HL-60 (cell line): ENCODE measurements around the gene B4GAT1.

Experiments
- DNase-seq, 2 experiments: peaks; one replicate each; pipeline ENCODE4 v3.0.0-alpha.2; 2010 to 2020; ENCODE audit warnings: low read depth in 1 of 2, low spot score in 1 of 2
- H3K27ac ChIP-seq: fragments of 250-450 bp; sonication (Bioruptor Pico); replicated peaks from 2 replicates; pipeline ENCODE4 v1.5.1; 2020; ENCODE audit warnings: mild to moderate bottlenecking, moderate library complexity
- H3K27me3 ChIP-seq: fragments of 250-450 bp; sonication (Bioruptor Pico); 2 replicates; pipeline ENCODE4 v1.5.1; 2021; ENCODE audit warnings: mild to moderate bottlenecking, moderate library complexity; ENCODE audit not compliant: insufficient read depth, poor library complexity, severe bottlenecking
- H3K4me3 ChIP-seq: replicated peaks from 2 replicates; pipeline ENCODE4 v1.5.1; 2011; ENCODE audit warnings: mild to moderate bottlenecking, control low read depth, low read length; ENCODE audit not compliant: insufficient read depth
- GABPA ChIP-seq: IDR thresholded peaks from 2 replicates; pipeline ENCODE4 v1.6.1; 2012; ENCODE audit warnings: low read depth
- POLR2AphosphoS5 ChIP-seq: IDR thresholded peaks from 2 replicates; pipeline ENCODE4 v1.6.1; 2012; ENCODE audit warnings: low read depth
- REST ChIP-seq: IDR thresholded peaks from 2 replicates; pipeline ENCODE4 v1.6.1; 2012; ENCODE audit warnings: low read depth; ENCODE audit not compliant: insufficient replicate concordance
- SPI1 ChIP-seq: IDR thresholded peaks from 2 replicates; pipeline ENCODE4 v1.6.1; 2012; ENCODE audit warnings: low read depth, mild to moderate bottlenecking, borderline replicate concordance
- TF ChIP-seq, protein P1 (sequence below): IDR thresholded peaks from one replicate; pipeline ENCODE4 v1.5.1; 2011; ENCODE audit warnings: low read length, control low read depth, inconsistent platforms; ENCODE audit not compliant: insufficient read depth

The B4GAT1 gene

GRCh38 chr11:66318600-66318970 is 28.8 kb downstream of the B4GAT1 start:
- TF ChIP-seq SPI1, result no peak
- DNase-seq, result no peak
- Histone ChIP-seq H3K4me3 (no peak overlapping the region), H3K27me3 (no peaks in the 10 kb centered on the region), H3K27ac (peak overlapping the region; percentile 68)

DNA sequence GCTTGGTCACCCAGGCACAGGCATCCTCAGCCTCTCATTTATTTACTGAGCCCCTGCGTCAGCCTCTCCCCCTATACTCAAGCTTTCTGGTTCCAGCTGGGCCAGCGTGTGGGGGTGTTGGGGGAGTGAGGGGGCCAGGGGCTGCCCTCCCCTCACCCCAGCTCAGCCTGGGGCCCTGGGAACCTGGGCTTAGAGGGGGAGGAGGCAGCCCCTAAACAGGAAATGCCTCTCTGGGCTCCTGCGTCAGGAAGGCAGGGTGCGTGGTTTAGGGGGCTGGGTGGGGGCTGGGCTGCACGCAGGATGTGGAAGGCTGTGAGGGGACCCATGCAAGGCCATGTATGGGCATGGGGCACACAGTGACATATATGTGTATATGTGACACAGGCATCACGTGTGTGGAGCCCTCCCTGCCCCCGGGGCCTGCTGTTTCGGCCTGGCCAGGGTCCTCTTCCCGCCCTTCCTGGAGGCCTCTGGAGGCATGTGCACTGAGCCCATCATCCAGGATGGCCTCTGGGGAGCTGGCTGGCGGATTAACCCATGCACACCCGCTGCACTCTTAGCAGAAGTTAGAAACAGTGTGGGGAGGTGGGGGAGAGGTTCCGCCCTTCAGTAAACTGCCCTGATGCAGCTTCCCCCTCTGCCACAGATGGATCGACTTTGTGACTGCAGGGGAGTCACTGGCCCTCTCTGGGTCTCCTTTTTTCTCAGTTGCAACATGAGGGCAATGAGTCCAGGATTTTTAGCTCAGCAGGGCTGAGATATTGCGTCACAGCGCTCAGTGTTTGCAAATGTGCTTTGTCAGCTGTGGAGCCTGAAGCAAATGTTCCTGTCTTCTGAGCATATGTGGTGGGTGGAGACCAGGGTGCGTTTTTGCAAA is 29.5 kb downstream of the B4GAT1 start:
- TF ChIP-seq GABPA (peak; percentile 47; the same call in 1 of the 2 replicates), REST (no peak), SPI1 (peak; percentile 52; the same call in 1 of the 2 replicates), POLR2AphosphoS5 (peak; percentile 81)
- TF ChIP-seq, protein P1, sequence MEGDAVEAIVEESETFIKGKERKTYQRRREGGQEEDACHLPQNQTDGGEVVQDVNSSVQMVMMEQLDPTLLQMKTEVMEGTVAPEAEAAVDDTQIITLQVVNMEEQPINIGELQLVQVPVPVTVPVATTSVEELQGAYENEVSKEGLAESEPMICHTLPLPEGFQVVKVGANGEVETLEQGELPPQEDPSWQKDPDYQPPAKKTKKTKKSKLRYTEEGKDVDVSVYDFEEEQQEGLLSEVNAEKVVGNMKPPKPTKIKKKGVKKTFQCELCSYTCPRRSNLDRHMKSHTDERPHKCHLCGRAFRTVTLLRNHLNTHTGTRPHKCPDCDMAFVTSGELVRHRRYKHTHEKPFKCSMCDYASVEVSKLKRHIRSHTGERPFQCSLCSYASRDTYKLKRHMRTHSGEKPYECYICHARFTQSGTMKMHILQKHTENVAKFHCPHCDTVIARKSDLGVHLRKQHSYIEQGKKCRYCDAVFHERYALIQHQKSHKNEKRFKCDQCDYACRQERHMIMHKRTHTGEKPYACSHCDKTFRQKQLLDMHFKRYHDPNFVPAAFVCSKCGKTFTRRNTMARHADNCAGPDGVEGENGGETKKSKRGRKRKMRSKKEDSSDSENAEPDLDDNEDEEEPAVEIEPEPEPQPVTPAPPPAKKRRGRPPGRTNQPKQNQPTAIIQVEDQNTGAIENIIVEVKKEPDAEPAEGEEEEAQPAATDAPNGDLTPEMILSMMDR, result no peak
- DNase-seq, result peak; percentile 98
- H3K27me3 ChIP-seq, result no peaks in the 10 kb centered on the region
- H3K4me3 ChIP-seq, result no peak overlapping the region
- H3K27ac ChIP-seq, result peak overlapping the region; percentile 68

- no peak overlapping the region for H3K4me3 ChIP-seq
- H3K27me3 ChIP-seq, result no peaks in the 10 kb centered on the region
- no peak for TF ChIP-seq SPI1
- DNase-seq, result no peak
- H3K27ac ChIP-seq, result peak overlapping the region; percentile 68
These were observed 30.1 kb downstream of the B4GAT1 start for GRCh38 chr11:66317322-66317722.

DNA sequence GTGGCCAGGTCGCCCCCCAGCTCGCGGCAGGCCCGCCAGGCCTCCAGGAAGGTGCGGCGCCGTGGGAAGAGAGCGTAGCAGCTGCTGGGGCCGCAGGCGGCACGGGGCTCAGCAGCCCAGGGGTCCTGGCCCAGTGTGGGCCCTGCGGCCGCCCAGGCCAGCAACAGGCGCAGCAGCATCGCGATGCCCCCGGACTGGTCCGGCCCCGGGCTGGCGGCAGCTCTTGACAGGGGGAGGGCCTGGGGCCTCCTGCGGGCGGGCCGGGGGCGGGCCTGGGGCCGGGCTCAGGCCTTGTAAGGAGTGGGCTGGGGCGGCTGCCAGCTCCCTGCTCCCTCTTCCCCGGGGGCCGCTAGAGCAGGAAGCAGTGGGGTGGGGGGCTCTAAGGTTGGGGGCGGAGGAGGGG is 30.6 kb downstream of the B4GAT1 start, which contains the start of gene CD248:
CD248 (minus strand) TSS at position 196 of the 403 bp plus-strand sequence; CDS start at position 179, 17 bp downstream.
- no peaks in the 10 kb centered on the region for H3K27me3 ChIP-seq
- H3K4me3 ChIP-seq, result no peak within 1 kb of the TSS
- H3K27ac ChIP-seq, result peak within 1 kb of the TSS; percentile 68
- no peak for DNase-seq
- TF ChIP-seq, protein P1, result no peak
- TF ChIP-seq GABPA (no peak), POLR2AphosphoS5 (no peak), SPI1 (no peak), REST (no peak)
